HG03571 (cell line): ENCODE results near the gene PTTG1IP2.

Experiments
- ATAC-seq: cut with Tn5 transposase; IDR thresholded peaks from one replicate; pipeline ENCODE4 v1.9.1; 2021; ENCODE audit not compliant: unreplicated experiment

The PTTG1IP2 gene

GRCh38 chr7:90474284-90475210, 5.1 kb downstream of the PTTG1IP2 start:
- no peak for ATAC-seq

- no peak for ATAC-seq
These were observed 13.8 kb downstream of the PTTG1IP2 start for GRCh38 chr7:90483251-90483650.

- no peak for ATAC-seq
These were observed 15.3 kb downstream of the PTTG1IP2 start for GRCh38 chr7:90484706-90485105.

GRCh38 chr7:90485734-90486316, 16.4 kb downstream of the PTTG1IP2 start:
- ATAC-seq: no peak

GRCh38 chr7:90487808-90488207, 18.4 kb downstream of the PTTG1IP2 start:
- no peak for ATAC-seq

DNA sequence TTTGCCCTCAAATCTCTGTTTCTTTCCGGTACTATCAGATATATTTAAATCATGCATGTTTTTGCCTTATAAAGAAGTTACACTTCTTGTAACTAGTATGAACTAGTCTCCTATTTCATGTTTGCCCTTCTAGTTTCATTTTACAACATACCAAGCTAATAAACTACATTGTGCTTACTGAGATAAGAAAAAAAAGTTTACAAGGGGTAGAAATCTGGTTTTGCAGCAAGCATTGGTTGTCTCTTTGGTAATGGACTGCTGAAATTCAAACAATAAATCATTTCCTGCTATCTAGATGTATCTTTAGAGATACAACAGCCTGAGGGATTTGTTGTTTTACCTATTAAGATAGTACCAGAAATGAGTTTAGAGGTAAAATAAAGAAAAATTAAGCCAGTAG, 18.8 kb downstream of the PTTG1IP2 start:
- no peak for ATAC-seq

DNA sequence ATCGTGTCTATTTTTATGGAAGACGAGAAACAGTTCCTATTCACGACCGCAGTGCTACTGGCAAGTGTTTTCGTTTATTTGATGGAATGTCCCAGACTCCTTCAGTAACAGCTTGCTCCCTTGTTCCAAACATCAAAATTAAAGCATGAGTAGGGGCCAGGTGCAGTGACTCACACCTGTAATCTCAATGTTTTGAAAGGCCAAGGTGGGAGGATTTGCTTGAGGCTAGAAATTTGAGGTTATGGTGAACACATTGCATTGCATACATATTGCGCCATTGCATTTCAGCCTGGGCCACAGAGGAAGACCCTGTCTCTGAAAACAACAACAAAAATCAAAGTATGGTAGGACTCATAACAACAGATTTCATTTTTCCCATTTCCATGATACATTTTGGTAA, 22.8 kb downstream of the PTTG1IP2 start:
- ATAC-seq: no peak

- ATAC-seq: no peak
These were observed 25.8 kb downstream of the PTTG1IP2 start for GRCh38 chr7:90495241-90495640.

- no peak for ATAC-seq
These were observed 33.1 kb downstream of the PTTG1IP2 start for GRCh38 chr7:90502539-90502938.

DNA sequence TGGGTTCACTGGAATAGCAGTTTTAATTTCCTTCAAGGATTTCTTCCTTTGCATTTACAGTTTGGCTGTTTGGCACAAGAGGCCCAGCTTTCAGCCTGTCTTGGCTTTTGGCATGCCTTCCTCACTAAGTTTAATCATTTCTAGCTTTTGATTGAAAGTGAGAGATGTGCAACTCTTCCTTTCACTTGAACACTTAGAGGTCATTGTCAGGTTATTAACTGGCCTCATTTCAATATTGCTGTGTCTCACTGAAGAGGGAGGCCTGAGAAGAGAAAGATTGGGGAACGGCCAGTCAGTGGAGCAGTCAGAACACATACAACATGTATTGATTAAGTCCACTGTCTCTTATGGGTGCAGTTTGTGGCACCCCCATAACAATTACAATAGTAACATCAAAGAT, 33.9 kb downstream of the PTTG1IP2 start:
- no peak for ATAC-seq

- ATAC-seq: no peak
These were observed 38.3 kb downstream of the PTTG1IP2 start for GRCh38 chr7:90507692-90508091.

GRCh38 chr7:90511776-90512175, 42.3 kb downstream of the PTTG1IP2 start:
- no peak for ATAC-seq

GRCh38 chr7:90512821-90513254, 43.4 kb downstream of the PTTG1IP2 start:
- ATAC-seq: no peak

GRCh38 chr7:90516257-90516656, 46.8 kb downstream of the PTTG1IP2 start:
- ATAC-seq: no peak

DNA sequence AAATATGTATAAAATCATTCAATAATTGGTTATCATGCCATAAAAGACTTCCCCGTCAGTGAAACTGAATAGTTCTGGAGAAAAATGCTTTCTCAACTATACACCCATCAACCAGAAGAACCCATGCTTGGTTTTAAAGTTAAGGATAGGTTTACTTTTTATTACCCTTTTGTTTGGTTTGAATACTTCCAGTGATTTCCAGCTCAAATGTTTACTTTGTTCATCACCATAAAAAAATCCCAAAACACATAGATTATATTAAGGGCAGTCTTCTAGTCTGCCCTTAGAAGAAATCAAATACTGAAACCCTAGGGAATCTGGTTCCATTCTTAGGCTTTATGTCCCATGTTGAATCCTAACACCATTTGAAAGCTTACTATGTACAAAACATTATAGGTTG, 49.2 kb downstream of the PTTG1IP2 start:
- no peak for ATAC-seq

DNA sequence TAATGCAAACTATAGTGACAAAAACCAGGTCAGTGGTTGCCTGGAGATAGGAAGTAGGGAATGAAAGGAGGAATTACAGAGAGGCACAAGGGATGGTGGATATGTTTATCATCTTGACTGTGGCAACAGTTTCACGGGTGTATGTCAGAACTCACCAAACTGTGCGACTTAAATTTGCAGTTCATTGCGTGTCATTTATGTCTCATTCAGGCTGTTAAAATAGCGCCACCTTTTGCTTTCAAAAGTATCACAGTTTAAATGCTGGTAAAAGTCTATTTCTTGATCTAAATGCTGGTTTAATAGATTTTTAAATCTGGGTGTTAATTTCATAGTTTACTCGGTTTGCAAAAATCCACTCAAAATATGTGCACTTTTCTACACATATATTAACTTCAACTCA, 51.0 kb downstream of the PTTG1IP2 start:
- ATAC-seq: no peak

DNA sequence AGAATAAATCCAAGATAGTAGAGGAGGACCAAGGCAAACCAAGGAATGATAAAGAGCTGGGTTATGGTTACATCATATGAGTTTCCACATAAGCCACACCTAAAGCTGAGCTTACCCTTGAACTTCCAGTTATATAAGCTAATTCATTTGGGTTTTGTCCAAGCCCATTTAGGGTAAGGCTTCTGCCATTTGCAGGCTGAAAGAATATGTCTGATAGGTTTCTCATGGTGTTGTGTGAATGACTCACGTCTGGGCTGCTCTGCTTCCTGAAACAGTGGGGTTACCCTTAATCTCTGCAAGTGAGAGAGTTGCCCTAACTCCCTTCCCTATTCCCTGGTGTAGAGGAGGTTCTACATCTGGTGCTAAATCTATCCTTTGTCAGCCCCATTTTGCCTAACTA, 60.8 kb downstream of the PTTG1IP2 start:
- ATAC-seq: no peak

- ATAC-seq: no peak
These were observed 62.9 kb downstream of the PTTG1IP2 start for GRCh38 chr7:90532231-90532929.

DNA sequence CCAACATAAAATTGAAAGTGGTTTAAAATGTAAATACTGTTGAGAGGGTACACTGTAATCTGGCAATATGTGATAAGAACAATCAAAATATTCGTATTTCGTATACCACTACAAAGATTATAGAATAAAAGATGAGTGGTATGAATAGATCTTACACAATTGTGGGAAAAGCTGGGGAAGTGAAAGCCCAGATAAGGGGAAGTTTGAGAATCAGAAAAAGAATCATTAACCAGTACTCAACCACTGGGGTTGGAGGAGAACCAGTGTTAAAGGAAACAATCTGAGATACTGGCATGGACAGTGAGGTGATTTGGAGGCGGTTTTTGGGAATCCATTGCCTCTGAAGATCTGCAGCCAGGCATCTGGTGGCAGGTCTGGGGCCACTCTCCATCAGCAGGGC, 67.0 kb downstream of the PTTG1IP2 start:
- peak; percentile 91 for ATAC-seq

DNA sequence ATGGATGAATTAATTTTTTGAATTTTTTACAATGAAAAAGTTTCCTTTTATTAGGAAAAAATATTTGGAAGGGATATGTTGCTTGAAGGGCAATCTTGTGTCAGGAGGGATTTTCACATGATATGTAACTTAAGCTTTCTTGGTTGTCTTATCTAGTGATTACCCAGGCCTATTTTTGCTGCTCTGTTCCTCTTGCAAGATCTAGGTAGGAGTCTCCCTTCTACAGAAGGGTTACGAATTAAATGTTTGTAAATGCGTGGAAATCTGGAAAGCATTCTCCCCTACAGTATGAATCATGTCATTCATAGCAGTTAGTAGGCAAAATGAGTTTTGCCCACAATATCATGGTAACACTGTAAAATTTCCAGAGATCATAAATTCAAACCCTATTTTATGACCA, 69.0 kb downstream of the PTTG1IP2 start:
- ATAC-seq: no peak

- ATAC-seq: no peak
These were observed 71.0 kb downstream of the PTTG1IP2 start for GRCh38 chr7:90540406-90540805.

DNA sequence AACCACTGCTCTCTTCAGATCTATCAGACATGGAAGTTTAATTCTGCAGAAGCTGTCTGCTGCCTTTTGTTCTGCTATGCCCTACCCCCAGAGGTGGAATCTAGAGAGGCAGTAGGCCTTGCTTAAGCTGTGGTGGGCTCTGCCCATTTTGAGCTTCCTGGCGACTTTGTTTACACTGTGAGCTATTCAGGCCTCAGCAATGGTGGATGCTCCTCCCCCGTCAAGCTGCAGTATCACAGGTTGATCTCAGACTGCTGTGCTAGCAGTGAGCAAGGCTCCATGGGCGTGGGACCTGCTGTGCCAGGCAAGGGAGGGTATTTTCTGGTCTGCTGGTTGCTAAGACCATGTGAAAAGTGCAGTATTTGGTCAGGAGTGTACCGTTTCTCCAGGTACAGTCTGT, 81.6 kb downstream of the PTTG1IP2 start:
- no peak for ATAC-seq
